Activated naive CD4-positive, alpha-beta T cell treated with anti-CD3 and anti-CD28 coated beads, Interleukin-2, amount 10 ng/mL, durations not matched to agents 7 days and 5 days (primary cell): ENCODE data around the gene RFXANK.

Experiments
- CTCF ChIA-PET: fragments of 350-600 bp; sonication (Branson Sonifier 250); formaldehyde crosslinking; loops from one replicate; lab custom pipeline; 2021; ENCODE audit warnings: antibody characterized with exemption; lab: Charles Lee
- DNase-seq: peaks from one replicate; pipeline ENCODE4 v3.0.0-alpha.2; 2020
- H3K27ac Mint-ChIP-seq: one replicate; pipeline ENCODE4 v1.8.0; 2021; ENCODE audit warnings: mild to moderate bottlenecking, moderate library complexity, mixed read lengths
- H3K27me3 Mint-ChIP-seq: one replicate; pipeline ENCODE4 v1.8.0; 2021; ENCODE audit warnings: mild to moderate bottlenecking, mixed read lengths
- H3K36me3 Mint-ChIP-seq: one replicate; pipeline ENCODE4 v1.8.0; 2021; ENCODE audit warnings: mixed read lengths
- H3K4me1 Mint-ChIP-seq: one replicate; pipeline ENCODE4 v1.8.0; 2021; ENCODE audit warnings: mixed read lengths
- H3K4me3 Mint-ChIP-seq: one replicate; pipeline ENCODE4 v1.8.0; 2021; ENCODE audit warnings: mild to moderate bottlenecking, moderate library complexity, mixed read lengths
- H3K9me3 Mint-ChIP-seq: one replicate; pipeline ENCODE4 v1.8.0; 2021; ENCODE audit warnings: mixed read lengths

The RFXANK gene

DNA sequence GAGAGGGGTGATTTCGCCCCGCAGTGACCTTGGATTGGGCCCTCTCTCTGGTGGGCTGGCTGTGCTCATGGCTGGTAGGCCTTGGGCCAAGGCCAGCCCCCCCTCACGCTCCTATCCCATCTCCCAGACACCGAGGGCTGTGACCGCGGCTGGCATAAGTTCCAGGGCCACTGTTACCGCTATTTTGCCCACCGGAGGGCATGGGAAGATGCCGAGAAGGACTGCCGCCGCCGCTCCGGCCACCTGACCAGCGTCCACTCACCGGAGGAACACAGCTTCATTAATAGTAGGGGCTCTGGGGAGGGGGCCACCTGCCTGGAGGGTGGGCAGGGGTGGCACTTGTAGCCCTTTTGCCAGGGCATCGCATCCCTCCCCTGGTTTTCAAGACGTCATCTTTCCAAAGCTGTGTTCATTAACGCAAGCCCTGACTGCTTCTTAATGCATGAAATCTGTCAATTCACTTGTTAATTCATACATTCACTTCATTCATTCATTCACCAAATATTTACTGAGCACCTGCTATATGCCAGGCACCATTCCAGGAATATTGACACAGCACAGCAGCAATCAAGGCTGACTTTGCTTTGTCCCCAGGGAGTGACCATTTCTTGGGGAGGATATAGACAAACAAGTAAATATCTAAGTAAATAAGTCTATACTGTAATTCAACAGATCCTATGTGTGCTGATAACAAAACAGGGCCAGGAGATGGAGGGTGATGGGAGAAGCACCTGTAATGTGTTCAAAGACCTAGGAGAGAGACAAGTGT, 46.3 kb downstream of the RFXANK start:
- Mint-ChIP-seq H3K4me3 (no peak overlapping the region), H3K9me3 (peaks cover 24% of the 10 kb centered on the region), H3K4me1 (no peaks in the 10 kb centered on the region), H3K36me3 (no peaks in the 10 kb centered on the region), H3K27ac (no peak overlapping the region), H3K27me3 (peaks cover 18% of the 10 kb centered on the region)
- CTCF ChIA-PET: no interaction called here
- DNase-seq: no peak

DNA sequence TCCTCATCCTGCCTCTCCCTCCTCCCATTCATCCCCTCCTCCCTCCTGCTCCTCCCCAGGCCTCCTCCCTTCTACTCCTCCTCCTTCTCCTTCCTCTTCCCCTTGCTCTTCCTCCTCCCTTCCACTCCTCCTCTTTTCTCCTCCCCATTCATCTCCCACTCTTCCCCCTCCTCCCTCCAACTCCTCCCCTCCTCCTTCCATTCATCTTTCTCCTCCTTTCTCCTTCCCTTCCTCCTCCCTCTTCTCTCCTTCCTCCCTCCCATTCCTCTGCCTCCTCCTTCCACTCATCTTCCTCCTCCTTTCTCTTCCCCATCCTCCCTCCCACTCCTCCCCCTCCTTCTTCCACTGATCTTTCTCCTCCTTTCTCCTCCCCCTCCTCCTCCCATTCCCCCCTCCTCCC, 47.6 kb downstream of the RFXANK start:
- no peak for DNase-seq
- H3K4me1 Mint-ChIP-seq: no peaks in the 10 kb centered on the region
- peaks cover 11% of the 10 kb centered on the region for H3K9me3 Mint-ChIP-seq
- no peak overlapping the region for H3K27ac Mint-ChIP-seq
- H3K36me3 Mint-ChIP-seq: no peaks in the 10 kb centered on the region
- CTCF ChIA-PET: no interaction called here
- peaks cover 21% of the 10 kb centered on the region for H3K27me3 Mint-ChIP-seq
- no peak overlapping the region for H3K4me3 Mint-ChIP-seq

DNA sequence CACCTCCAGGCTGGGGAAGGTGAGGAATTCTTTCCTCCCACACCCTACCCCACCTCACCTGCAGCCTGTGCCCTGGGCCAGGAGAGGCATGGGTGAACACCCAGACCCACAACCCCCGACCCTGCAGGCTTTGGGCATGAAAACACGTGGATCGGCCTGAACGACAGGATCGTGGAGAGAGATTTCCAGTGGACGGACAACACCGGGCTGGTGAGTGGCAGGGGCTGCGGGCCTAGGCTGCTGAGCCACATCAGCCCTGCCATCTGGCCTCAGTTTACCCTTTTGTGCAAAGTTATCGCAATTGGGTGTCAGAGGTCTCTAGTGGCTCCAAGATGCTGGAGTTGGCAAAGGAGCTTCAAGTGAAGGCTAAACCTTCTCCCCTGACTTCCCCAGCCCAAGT, 48.4 kb downstream of the RFXANK start:
- peaks cover 22% of the 10 kb centered on the region for H3K27me3 Mint-ChIP-seq
- peaks cover 9% of the 10 kb centered on the region for H3K9me3 Mint-ChIP-seq
- no peak overlapping the region for H3K4me3 Mint-ChIP-seq
- no peak overlapping the region for H3K27ac Mint-ChIP-seq
- DNase-seq: no peak
- no peaks in the 10 kb centered on the region for H3K4me1 Mint-ChIP-seq
- no peaks in the 10 kb centered on the region for H3K36me3 Mint-ChIP-seq
- CTCF ChIA-PET: no interaction called here

DNA sequence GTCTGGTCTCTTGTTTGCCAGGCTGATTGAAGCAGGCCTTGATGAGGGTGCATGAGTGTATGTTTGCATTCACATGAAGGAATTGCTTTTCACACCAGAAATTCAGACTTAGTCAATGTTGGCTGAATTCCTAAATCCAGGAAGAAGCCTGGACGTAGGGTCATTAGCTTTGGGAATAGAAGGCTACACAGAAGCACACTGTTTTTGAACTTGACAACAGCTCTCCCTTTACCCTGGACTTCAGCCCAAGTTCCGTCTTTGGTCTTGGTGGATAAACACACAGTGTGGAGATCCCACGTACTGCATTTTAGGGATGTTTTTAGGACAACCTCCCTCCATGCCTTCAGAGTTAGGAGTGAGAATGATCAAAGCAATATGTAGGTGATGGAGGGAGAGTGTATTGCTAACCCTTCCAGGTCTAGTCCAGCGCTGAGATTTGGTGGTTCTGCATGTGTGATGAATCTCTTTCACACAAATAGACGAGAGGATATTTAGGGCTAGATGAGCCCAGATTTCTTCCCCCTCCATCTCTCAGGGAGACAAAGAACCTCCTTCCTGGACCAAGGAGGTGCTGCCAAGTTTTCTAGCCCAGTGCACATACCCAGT, 58.2 kb downstream of the RFXANK start:
- Mint-ChIP-seq H3K27me3 (peaks cover 34% of the 10 kb centered on the region), H3K27ac (no peak overlapping the region), H3K4me3 (no peak overlapping the region), H3K36me3 (no peaks in the 10 kb centered on the region), H3K4me1 (no peaks in the 10 kb centered on the region), H3K9me3 (no peaks in the 10 kb centered on the region)
- no peak for DNase-seq
- CTCF ChIA-PET: interaction anchor here (1.4 kb wide), 1 partner anchor 19 kb away, joined by 4 read pairs; no protein-coding TSS in a partner anchor
